ENCODE measurements around the gene SLC2A9. TPM values are rescaled to one million over a fixed set of nuclear protein-coding genes. Genes with fewer than 3 reads are reported as not detected.

SLC2A9 gene
- total and polyA plus RNA-seq, 2 of the 8 experiments (the other 6 are each of a cell fraction or from before 2014, with no cell fraction given): 0.20 to 0.26 TPM

DNA sequence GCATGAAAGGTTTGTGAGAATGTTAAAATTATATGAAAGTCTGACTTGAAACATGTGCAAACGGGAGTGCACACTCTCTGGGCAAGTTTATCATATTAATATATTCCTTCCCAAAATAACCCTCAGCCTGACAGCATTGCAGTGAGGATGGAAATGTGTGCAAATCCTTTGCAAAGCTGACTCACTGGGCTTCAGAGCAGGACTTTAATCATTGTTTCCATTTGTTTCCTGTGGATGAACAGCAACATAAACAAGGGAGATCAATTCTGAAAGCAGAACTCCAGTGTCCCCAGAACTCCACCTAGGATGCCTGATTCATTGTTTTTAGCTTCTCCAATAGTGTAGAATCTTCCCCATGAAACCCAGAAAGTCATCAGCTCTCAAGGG, 32.9 kb downstream of the SLC2A9 start:
- WGBS, 2 experiments (ENCODE audit: extremely low coverage in 1 of 2, insufficient coverage in 1 of 2, insufficient read length in 1 of 2, insufficient replicate concordance in 2 of 2, low coverage in 1 of 2, low lambda C conversion rate in 2 of 2, missing lambda C conversion rate in 1 of 2): 88% methylated on average over 1 of the region's 1 CpG; no CpG with 5 or more reads in 1 of the 2 experiments
- POLR2A ChIA-PET (ENCODE audit: partially characterized antibody): no interaction called here
- no peak overlapping the region for H3K4me3 ChIP-seq (ENCODE audit: extremely low read depth in 1 of 4, insufficient read depth in 2 of 4, low read depth in 3 of 4, low read length in 4 of 4)
- TF ChIP-seq HDAC2 (IDR thresholded peaks at IDR 0.05; ENCODE audit: borderline replicate concordance in 1 of 2, low read depth in 2 of 2, low read length in 2 of 2): no peak
- TF ChIP-seq RFX5 (IDR thresholded peaks at IDR 0.05; ENCODE audit: borderline replicate concordance, low read depth, low read length): no peak
- no peak for TF ChIP-seq SP4 (IDR thresholded peaks at IDR 0.05; ENCODE audit: low read length)
- TF ChIP-seq RNF2 (IDR thresholded peaks at IDR 0.05; ENCODE audit: borderline replicate concordance, low read depth, low read length, missing control alignments, poor library complexity, severe bottlenecking): no peak
- no peak for TF ChIP-seq POU5F1 (IDR thresholded peaks at IDR 0.05; ENCODE audit: low read depth, low read length)
- no peak for TF ChIP-seq KDM4A (IDR thresholded peaks at IDR 0.05; ENCODE audit: low read depth, low read length, severe bottlenecking)
- TF ChIP-seq GTF2F1 (IDR thresholded peaks at IDR 0.05; ENCODE audit: borderline replicate concordance, low read depth, low read length): no peak
- no peak for TF ChIP-seq FOSL1 (IDR thresholded peaks at IDR 0.05; ENCODE audit: insufficient read depth, low read depth, low read length)
- TF ChIP-seq ASH2L (IDR thresholded peaks at IDR 0.05; ENCODE audit: low read length): no peak
- no peak for TF ChIP-seq KDM1A (IDR thresholded peaks at IDR 0.05; ENCODE audit: borderline replicate concordance, low read length)
- no peak for TF ChIP-seq NRF1 (IDR thresholded peaks at IDR 0.05; ENCODE audit: low read depth, low read length)
- no peak for TF ChIP-seq CHD1 (IDR thresholded peaks at IDR 0.05; ENCODE audit: low read depth, low read length)
- TF ChIP-seq JUND (IDR thresholded peaks at IDR 0.05; ENCODE audit: low read length): no peak

More for the DNA sequence above, 32.9 kb downstream of the SLC2A9 start:
- H3K14ac ChIP-seq (ENCODE audit: insufficient read length): no peak overlapping the region
- no peak overlapping the region for H3K27ac ChIP-seq (ENCODE audit: low read depth, low read length)
- no peaks in the 10 kb centered on the region; a peak in 1 of 4 replicates for H3K9me3 ChIP-seq (ENCODE audit: insufficient read depth in 2 of 2, low read depth in 1 of 2, low read length in 1 of 2)
- no peak overlapping the region for H3K4ac ChIP-seq (replicated peaks; ENCODE audit: insufficient read length, low read depth, low read length)
- no peaks in the 10 kb centered on the region for H3K27me3 ChIP-seq (replicated peaks in 1 of 4; ENCODE audit: control insufficient read depth in 3 of 4, extremely low read depth in 1 of 4, insufficient read depth in 3 of 4, low read length in 3 of 4)
- H4K91ac ChIP-seq (replicated peaks; ENCODE audit: insufficient read length, low read length): no peak overlapping the region
- H2AFZ ChIP-seq (ENCODE audit: low read length): no peak overlapping the region
- H2BK5ac ChIP-seq (ENCODE audit: low read depth, low read length): no peak overlapping the region
- H2BK20ac ChIP-seq (ENCODE audit: low read length): no peak overlapping the region
- H3K79me2 ChIP-seq (ENCODE audit: control insufficient read depth in 1 of 2, insufficient read depth in 2 of 2, low read length in 2 of 2): no peaks in the 10 kb centered on the region
- DNase-seq (ENCODE audit: low read depth in 1 of 2, low spot score in 2 of 2): no peak
- CTCF ChIA-PET (ENCODE audit: partially characterized antibody): interaction anchor here (0.8 to 2.6 kb wide), 4 partner anchors 10 to 40 kb away, joined by 4 to 13 read pairs (median 5); no protein-coding TSS in a partner anchor
- no peak overlapping the region for H2BK12ac ChIP-seq (ENCODE audit: low read depth, low read length)
- no peak overlapping the region for H4K5ac ChIP-seq (ENCODE audit: insufficient read length, low read depth, low read length)
- H3K4me2 ChIP-seq (ENCODE audit: insufficient read depth in 1 of 2, low read depth in 2 of 2, low read length in 2 of 2): no peak overlapping the region
- no peaks in the 10 kb centered on the region for H3K4me1 ChIP-seq (replicated peaks in 1 of 4; ENCODE audit: control insufficient read depth in 3 of 4, insufficient read depth in 4 of 4, low read length in 3 of 4)
- no peak overlapping the region for H3K18ac ChIP-seq (ENCODE audit: extremely low read depth, low read length)
- no peak overlapping the region for H2AK5ac ChIP-seq (ENCODE audit: low read depth, low read length)
- H2BK15ac ChIP-seq (ENCODE audit: low read length): no peak overlapping the region
- H3K23ac ChIP-seq (ENCODE audit: insufficient read length): no peak overlapping the region
- no peak overlapping the region for H3K56ac ChIP-seq (replicated peaks; ENCODE audit: insufficient read length, low read depth, low read length)
- no peak overlapping the region for H4K8ac ChIP-seq (ENCODE audit: extremely low read depth, insufficient read depth, low read length)
- no peak overlapping the region for H3K9ac ChIP-seq (replicated peaks in 1 of 4; ENCODE audit: extremely low read depth in 1 of 4, low read depth in 3 of 4, low read length in 3 of 4)
- no peak overlapping the region for H2BK120ac ChIP-seq (replicated peaks; ENCODE audit: low read depth, low read length)
- no peaks in the 10 kb centered on the region for H4K20me1 ChIP-seq (replicated peaks in 1 of 2; ENCODE audit: control insufficient read depth in 1 of 2, insufficient read depth in 2 of 2, low read length in 2 of 2)
- H3K79me1 ChIP-seq (ENCODE audit: low read depth, low read length): no peaks in the 10 kb centered on the region
- H3K23me2 ChIP-seq (ENCODE audit: low read depth, low read length): no peaks in the 10 kb centered on the region
- no peak for FAIRE-seq
- no peaks in the 10 kb centered on the region for H3K36me3 ChIP-seq (ENCODE audit: control insufficient read depth in 2 of 4, insufficient read depth in 4 of 4, low read length in 3 of 4)
